HCT116 (cell line): Measurements from ENCODE around the gene N4BP2. TPM values are rescaled to one million over a fixed set of nuclear protein-coding genes. Genes with fewer than 3 reads are reported as not detected.

ENCODE experiments used
- ATAC-seq: fragments of 200-7000 bp; cut with Tn5 transposase; 2 replicates; pipeline ENCODE4 v1.9.1; 2020; ENCODE audit warnings: mild to moderate bottlenecking, moderate library complexity
- BruUV-seq: library from RNA; stranded (reverse); fragments of 400-500 nt; replicated peaks from 2 replicates; lab custom pipeline; 2021; lab: Mats Ljungman, UMichigan
- CTCF ChIA-PET: fragments of 300-600 bp; sonication (Branson Sonifier 250); formaldehyde crosslinking; loops from one replicate; lab custom pipeline; 2021; ENCODE audit warnings: antibody characterized with exemption; lab: Charles Lee
- POLR2A ChIA-PET: fragments of 300-600, 350-600 bp; sonication (Branson Sonifier 250); formaldehyde crosslinking; loops from one replicate; lab custom pipeline; 2021; ENCODE audit warnings: antibody characterized with exemption; lab: Charles Lee
- RAD21 ChIA-PET, 2 experiments: fragments of 300-600 bp; sonication (Branson Sonifier 250); formaldehyde crosslinking; loops; one replicate each; lab custom pipeline; 2023; ENCODE audit warnings: low total read pairs in 2 of 2; ENCODE audit not compliant: uncharacterized antibody in 2 of 2, unreplicated experiment in 2 of 2, low non-redundant PET in 1 of 2; lab: Charles Lee
- DNase-seq: peaks from one replicate; pipeline ENCODE4 v3.0.0-alpha.2; 2010; ENCODE audit warnings: low read depth, low spot score
- H2AFZ ChIP-seq: fragments of 200-600 bp; shearing (Covaris generic), sonication (generic); 2 replicates; pipeline ENCODE4 v1.6.1; 2017; ENCODE audit warnings: low read depth, mixed run types, mixed read lengths, antibody characterized with exemption, low read length; ENCODE audit not compliant: poor library complexity, severe bottlenecking
- H3K27ac ChIP-seq: 2 replicates; pipeline ENCODE4 v1.5.1; 2012; ENCODE audit warnings: low read depth, low read length
- H3K27me3 ChIP-seq: fragments of 200-600 bp; sonication (generic); 2 replicates; pipeline ENCODE4 v1.6.1; 2016; ENCODE audit warnings: mixed run types, low read length, mixed read lengths; ENCODE audit not compliant: insufficient read depth
- H3K36me3 ChIP-seq, 2 experiments: fragments of 200-500 bp in 1 of 2; fragments of 200-600 bp in 1 of 2; sonication (Bioruptor generic) in 1 of 2; sonication (generic) in 1 of 2; 2 replicates each; pipeline versions ENCODE4 v1.5.1 to v1.6.1; 2014 to 2016; ENCODE audit warnings: low read length in 2 of 2, inconsistent platforms in 1 of 2, mixed read lengths in 1 of 2, mixed run types in 1 of 2; ENCODE audit not compliant: insufficient read depth in 2 of 2, control insufficient read depth in 1 of 2
- H3K4me1 ChIP-seq, 2 experiments: fragments of 200-600 bp in 1 of 2; sonication (generic) in 1 of 2; 2 replicates each; pipeline versions ENCODE4 v1.5.1 to v1.6.1; 2012 to 2017; ENCODE audit warnings: low read length in 2 of 2, inconsistent platforms in 1 of 2, mild to moderate bottlenecking in 1 of 2, mixed read lengths in 1 of 2, mixed run types in 1 of 2, moderate library complexity in 1 of 2; ENCODE audit not compliant: insufficient read depth in 2 of 2, control insufficient read depth in 1 of 2
- H3K4me2 ChIP-seq: fragments of 200-600 bp; sonication (generic); 2 replicates; pipeline ENCODE4 v1.6.1; 2017; ENCODE audit warnings: mixed run types, low read length, mixed read lengths
- H3K4me3 ChIP-seq, 2 experiments: fragments of 200-600 bp in 1 of 2; sonication (generic) in 1 of 2; replicated peaks in 1 of 2; 2 replicates each; pipeline ENCODE4 v1.5.1; 2011 to 2016; ENCODE audit warnings: low read length in 2 of 2, control low read depth in 1 of 2, low read depth in 1 of 2, mild to moderate bottlenecking in 1 of 2, mixed read lengths in 1 of 2, mixed run types in 1 of 2
- H3K79me2 ChIP-seq: fragments of 200-600 bp; sonication (generic); 2 replicates; pipeline ENCODE4 v1.6.1; 2017; ENCODE audit warnings: mild to moderate bottlenecking, mixed run types, low read length, moderate library complexity, mixed read lengths; ENCODE audit not compliant: insufficient read depth
- H3K9ac ChIP-seq: fragments of 200-600 bp; sonication (generic); 2 replicates; pipeline ENCODE4 v1.6.1; 2016; ENCODE audit warnings: low read length, mixed read lengths
- H3K9me2 ChIP-seq: fragments of 200-600 bp; sonication (generic), shearing (Covaris generic); 2 replicates; pipeline ENCODE4 v1.6.1; 2017; ENCODE audit warnings: mixed run types, mild to moderate bottlenecking, moderate library complexity; ENCODE audit not compliant: insufficient read depth
- H3K9me3 ChIP-seq, 2 experiments: fragments of 200-500 bp in 1 of 2; fragments of 200-600 bp in 1 of 2; sonication (Bioruptor generic) in 1 of 2; sonication (generic) in 1 of 2; 2 replicates each; pipeline ENCODE4 v1.6.1; 2014 to 2017; ENCODE audit warnings: low read length in 2 of 2, mixed read lengths in 2 of 2, inconsistent platforms in 1 of 2, low read depth in 1 of 2, mild to moderate bottlenecking in 1 of 2, mixed run types in 1 of 2, moderate library complexity in 1 of 2; ENCODE audit not compliant: control insufficient read depth in 1 of 2, insufficient read depth in 1 of 2
- H4K20me1 ChIP-seq: fragments of 200-600 bp; sonication (generic), shearing (Covaris generic); 2 replicates; pipeline ENCODE4 v1.6.1; 2017; ENCODE audit warnings: mixed run types, mild to moderate bottlenecking, moderate library complexity; ENCODE audit not compliant: insufficient read depth
- CBX3 ChIP-seq: IDR thresholded peaks from 2 replicates; pipeline ENCODE4 v1.6.1; 2012; ENCODE audit warnings: low read depth
- CEBPB ChIP-seq: IDR thresholded peaks from 2 replicates; pipeline ENCODE4 v1.6.1; 2012; ENCODE audit warnings: low read depth
- EGR1 ChIP-seq: IDR thresholded peaks from 2 replicates; pipeline ENCODE4 v1.6.1; 2012; ENCODE audit warnings: low read depth
- ELF1 ChIP-seq: IDR thresholded peaks from 2 replicates; pipeline ENCODE4 v1.6.1; 2012; ENCODE audit warnings: low read depth, borderline replicate concordance
- EZH2 ChIP-seq: fragments of 200-600 bp; sonication (generic); IDR thresholded peaks from 2 replicates; pipeline ENCODE4 v1.6.1; 2017; ENCODE audit warnings: antibody characterized with exemption, mixed run types
- EZH2phosphoT487 ChIP-seq: fragments of 200-600 bp; IDR thresholded peaks from 2 replicates; pipeline ENCODE4 v1.6.1; 2018; ENCODE audit warnings: antibody characterized with exemption, borderline replicate concordance
- FOSL1 ChIP-seq: IDR thresholded peaks from 2 replicates; pipeline ENCODE4 v1.6.1; 2012; ENCODE audit warnings: low read depth
- JUND ChIP-seq: IDR thresholded peaks from 2 replicates; pipeline ENCODE4 v1.6.1; 2012
- POLR2AphosphoS5 ChIP-seq: IDR thresholded peaks from 2 replicates; pipeline ENCODE4 v1.6.1; 2011; ENCODE audit warnings: mild to moderate bottlenecking, low read depth, low read length, moderate library complexity
- RAD21 ChIP-seq: IDR thresholded peaks from 2 replicates; pipeline ENCODE4 v1.6.1; 2012; ENCODE audit warnings: low read depth, mild to moderate bottlenecking
- ZFX ChIP-seq: fragments of 450-650 bp; IDR thresholded peaks from 2 replicates; pipeline ENCODE4 v1.6.1; 2017
- ZNF274 ChIP-seq: fragments of 200-500 bp; sonication (Bioruptor generic); IDR thresholded peaks from 2 replicates; pipeline ENCODE4 v1.6.1; 2014; ENCODE audit warnings: mild to moderate bottlenecking, low read depth, low read length, inconsistent platforms
- intact Hi-C: fragments of 100-400 bp; cut with micrococcal nuclease; formaldehyde crosslinking; loops from 2 replicates; pipeline ENCODE4 v1.10.0; 2022
- total RNA-seq: library from RNA; stranded (reverse); gene quantifications from one replicate; pipeline ENCODE4 v1.2.1, GENCODE V29; 2021; ENCODE audit not compliant: unreplicated experiment
- TF ChIP-seq, protein P1 (sequence below): IDR thresholded peaks from 2 replicates; pipeline ENCODE4 v1.6.1; 2012
- TF ChIP-seq, protein P2 (sequence below): IDR thresholded peaks from 2 replicates; pipeline ENCODE4 v1.6.1; 2011; ENCODE audit warnings: mild to moderate bottlenecking, low read length, moderate library complexity; ENCODE audit not compliant: insufficient replicate concordance; ENCODE audit errors: extremely low read depth
- TF ChIP-seq, protein P3 (sequence below), 3 experiments: fragments of 200-600 bp in 1 of 3; sonication (generic) in 1 of 3; IDR thresholded peaks in 2 of 3; conservative IDR thresholded peaks in 1 of 3; 2 replicates each; pipeline ENCODE4 v1.5.1; 2012 to 2017; ENCODE audit warnings: low read depth in 2 of 3, low read length in 2 of 3, antibody characterized with exemption in 1 of 3, borderline replicate concordance in 1 of 3, control low read depth in 1 of 3, mild to moderate bottlenecking in 1 of 3, mixed read lengths in 1 of 3, mixed run types in 1 of 3, moderate library complexity in 1 of 3; ENCODE audit not compliant: insufficient read depth in 1 of 3

N4BP2 gene
- total RNA-seq, 1 experiment from 2014 or later, result 7.0 TPM

DNA sequence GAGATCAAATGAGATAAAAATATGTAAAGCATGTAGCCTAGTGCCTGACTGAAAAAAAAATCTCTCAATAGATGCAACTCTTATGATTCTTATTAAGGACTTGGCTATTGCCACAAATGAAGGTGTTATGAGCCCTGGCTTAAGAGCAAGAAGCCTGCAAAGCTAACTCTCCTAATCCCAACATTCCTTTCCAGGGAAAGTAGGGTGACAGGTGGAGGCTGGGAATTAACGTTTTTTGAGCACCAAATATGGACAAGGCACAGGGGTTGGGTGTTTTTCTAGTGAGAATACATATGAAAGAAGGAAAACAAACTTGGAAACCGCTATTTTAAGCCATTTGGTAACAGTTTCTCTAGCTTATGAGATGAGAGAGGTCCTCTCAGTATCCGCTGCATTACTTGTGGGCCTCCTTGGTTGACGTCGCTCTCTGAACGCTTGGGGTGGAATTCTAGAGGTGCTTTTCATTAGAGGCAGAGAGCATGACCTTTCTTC, 142.6 kb downstream of the N4BP2 start:
- ATAC-seq (no peak), DNase-seq (no peak)
- no peaks in the 10 kb centered on the region for H3K27me3 ChIP-seq
- no peaks in the 10 kb centered on the region for H3K9me3 ChIP-seq
- ChIA-PET RAD21 (no interaction called here), POLR2A (no interaction called here), CTCF (no interaction called here)
- TF ChIP-seq EGR1 (no peak), ZNF274 (no peak), FOSL1 (no peak), RAD21 (no peak), CEBPB (no peak), CBX3 (no peak), POLR2AphosphoS5 (no peak), EZH2phosphoT487 (no peak), ELF1 (no peak), ZFX (no peak), JUND (no peak), EZH2 (no peak)
- TF ChIP-seq, protein P1, sequence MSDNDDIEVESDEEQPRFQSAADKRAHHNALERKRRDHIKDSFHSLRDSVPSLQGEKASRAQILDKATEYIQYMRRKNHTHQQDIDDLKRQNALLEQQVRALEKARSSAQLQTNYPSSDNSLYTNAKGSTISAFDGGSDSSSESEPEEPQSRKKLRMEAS, result no peak
- TF ChIP-seq, protein P2, sequence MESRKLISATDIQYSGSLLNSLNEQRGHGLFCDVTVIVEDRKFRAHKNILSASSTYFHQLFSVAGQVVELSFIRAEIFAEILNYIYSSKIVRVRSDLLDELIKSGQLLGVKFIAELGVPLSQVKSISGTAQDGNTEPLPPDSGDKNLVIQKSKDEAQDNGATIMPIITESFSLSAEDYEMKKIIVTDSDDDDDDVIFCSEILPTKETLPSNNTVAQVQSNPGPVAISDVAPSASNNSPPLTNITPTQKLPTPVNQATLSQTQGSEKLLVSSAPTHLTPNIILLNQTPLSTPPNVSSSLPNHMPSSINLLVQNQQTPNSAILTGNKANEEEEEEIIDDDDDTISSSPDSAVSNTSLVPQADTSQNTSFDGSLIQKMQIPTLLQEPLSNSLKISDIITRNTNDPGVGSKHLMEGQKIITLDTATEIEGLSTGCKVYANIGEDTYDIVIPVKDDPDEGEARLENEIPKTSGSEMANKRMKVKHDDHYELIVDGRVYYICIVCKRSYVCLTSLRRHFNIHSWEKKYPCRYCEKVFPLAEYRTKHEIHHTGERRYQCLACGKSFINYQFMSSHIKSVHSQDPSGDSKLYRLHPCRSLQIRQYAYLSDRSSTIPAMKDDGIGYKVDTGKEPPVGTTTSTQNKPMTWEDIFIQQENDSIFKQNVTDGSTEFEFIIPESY, result no peak
- TF ChIP-seq, protein P3, sequence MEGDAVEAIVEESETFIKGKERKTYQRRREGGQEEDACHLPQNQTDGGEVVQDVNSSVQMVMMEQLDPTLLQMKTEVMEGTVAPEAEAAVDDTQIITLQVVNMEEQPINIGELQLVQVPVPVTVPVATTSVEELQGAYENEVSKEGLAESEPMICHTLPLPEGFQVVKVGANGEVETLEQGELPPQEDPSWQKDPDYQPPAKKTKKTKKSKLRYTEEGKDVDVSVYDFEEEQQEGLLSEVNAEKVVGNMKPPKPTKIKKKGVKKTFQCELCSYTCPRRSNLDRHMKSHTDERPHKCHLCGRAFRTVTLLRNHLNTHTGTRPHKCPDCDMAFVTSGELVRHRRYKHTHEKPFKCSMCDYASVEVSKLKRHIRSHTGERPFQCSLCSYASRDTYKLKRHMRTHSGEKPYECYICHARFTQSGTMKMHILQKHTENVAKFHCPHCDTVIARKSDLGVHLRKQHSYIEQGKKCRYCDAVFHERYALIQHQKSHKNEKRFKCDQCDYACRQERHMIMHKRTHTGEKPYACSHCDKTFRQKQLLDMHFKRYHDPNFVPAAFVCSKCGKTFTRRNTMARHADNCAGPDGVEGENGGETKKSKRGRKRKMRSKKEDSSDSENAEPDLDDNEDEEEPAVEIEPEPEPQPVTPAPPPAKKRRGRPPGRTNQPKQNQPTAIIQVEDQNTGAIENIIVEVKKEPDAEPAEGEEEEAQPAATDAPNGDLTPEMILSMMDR (IDR thresholded peaks at IDR 0.05 in 2 of 3, conservative IDR thresholded peaks at IDR 0.05 in 1 of 3; ENCODE audit: borderline replicate concordance in 1 of 3, insufficient read depth in 1 of 3, low read depth in 2 of 3, low read length in 2 of 3), result no peak
- no peaks in the 10 kb centered on the region for H3K4me1 ChIP-seq
- no TSS peak for BruUV-seq
- H3K36me3 ChIP-seq, result no peaks in the 10 kb centered on the region
- intact Hi-C loops, result no loop called here
- H3K4me3 ChIP-seq, result no peak overlapping the region
- no peak overlapping the region for H3K9ac ChIP-seq
- H4K20me1 ChIP-seq, result no peaks in the 10 kb centered on the region
- no peaks in the 10 kb centered on the region for H3K79me2 ChIP-seq
- H2AFZ ChIP-seq, result no peak overlapping the region
- no peak overlapping the region for H3K27ac ChIP-seq
- no peak overlapping the region for H3K4me2 ChIP-seq
- no peaks in the 10 kb centered on the region for H3K9me2 ChIP-seq
